ENCODE measurements around the gene MSANTD3. TPM values are rescaled to one million over a fixed set of nuclear protein-coding genes. Genes with fewer than 3 reads are reported as not detected.

Gene MSANTD3
- total and polyA plus RNA-seq, 9 of the 15 experiments (the other 6 are each of a cell fraction or from before 2014, with no cell fraction given) = 9.4 to 28.7 (median 22.3) TPM

DNA sequence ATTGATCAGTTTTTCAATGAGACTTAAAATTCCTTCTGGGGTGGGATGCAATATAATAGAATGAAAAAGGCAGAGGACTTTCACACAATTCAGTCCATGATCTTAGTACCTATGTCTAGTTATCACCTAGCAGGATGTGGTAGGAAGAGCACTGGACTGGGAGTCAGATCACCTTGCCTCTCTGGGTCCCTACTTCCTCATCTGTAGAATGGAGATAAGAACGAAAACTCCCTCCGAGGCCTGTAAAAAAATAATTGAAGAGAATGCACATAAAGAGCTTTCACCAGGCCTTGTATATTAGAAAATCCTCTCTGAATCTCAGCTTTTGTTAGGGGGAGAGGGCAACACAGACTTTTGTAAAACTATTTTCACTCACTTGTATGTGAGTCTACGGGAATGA lies 45.3 kb downstream of the MSANTD3 start:
- 8% methylated on average over 3 of the region's 3 CpGs for WGBS (ENCODE audit: insufficient coverage, low coverage, missing lambda C conversion rate)
- BruUV-seq (replicated peaks) = no TSS peak
- Histone ChIP-seq H3K4me3 (no peak overlapping the region), H3K9ac (ENCODE audit: insufficient read depth in 1 of 2, low read depth in 2 of 2, low read length in 2 of 2) (no peak overlapping the region; a peak in 1 of 4 replicates), H3K27ac (ENCODE audit: extremely low read depth, low read depth, low read length) (no peak overlapping the region), H3K9me1 (ENCODE audit: control insufficient read depth, insufficient read depth, low read length) (no peaks in the 10 kb centered on the region), H3K4me1 (replicated peaks in 1 of 2; ENCODE audit: control insufficient read depth in 2 of 2, insufficient read depth in 2 of 2, low read length in 2 of 2) (peaks cover 6 to 17% of the 10 kb centered on the region in 2 experiments; a peak in 4 of 5 replicates), H3K36me3 (ENCODE audit: control insufficient read depth, insufficient read depth, low read length) (no peaks in the 10 kb centered on the region), H4K20me1 (replicated peaks; ENCODE audit: control insufficient read depth, insufficient read depth, low read length) (no peaks in the 10 kb centered on the region), H3K4me2 (ENCODE audit: insufficient read depth, low read length) (peak overlapping the region; percentile 46), H3K27me3 (ENCODE audit: control insufficient read depth in 2 of 2, insufficient read depth in 2 of 2, low read length in 2 of 2) (peaks cover 0 to 10% of the 10 kb centered on the region in 2 experiments; a peak in 4 of 5 replicates), H3K79me2 (ENCODE audit: control insufficient read depth, insufficient read depth, low read length) (no peaks in the 10 kb centered on the region), H3K9me3 (replicated peaks; ENCODE audit: control insufficient read depth, insufficient read depth, low read depth, low read length) (no peaks in the 10 kb centered on the region; the same call in 1 of the 2 replicates), H2AFZ (ENCODE audit: low read depth, low read length) (peak overlapping the region; percentile 60; the same call in 1 of the 2 replicates)
- DNase-seq (ENCODE audit: extremely low read depth in 1 of 4, low spot score in 3 of 4) (peak in 3 of 4 experiments; percentile 22 to 55 (median 22)), FAIRE-seq (peak; percentile 59), ATAC-seq (peak; percentile 8; the same call in 1 of the 3 replicates)
- POLR2A ChIA-PET = no interaction called here
- intact Hi-C loops (cut with micrococcal nuclease) (no loop called here), in situ Hi-C loops (cut with MboI) (no loop called here)
- CTCF ChIA-PET (ENCODE audit: low intra/inter-chr PET ratio) = no interaction called here
- TF ChIP-seq CBFA2T3 (IDR thresholded peaks at IDR 0.05) (0 out of 2 replicates have a peak, but pooled peaks have one; percentile 29), THRAP3 (IDR thresholded peaks at IDR 0.05; ENCODE audit: borderline replicate concordance) (no peak), ZNF3 (CRISPR knock-in tag; IDR thresholded peaks at IDR 0.05) (no peak), HIVEP1 (CRISPR knock-in tag; IDR thresholded peaks at IDR 0.05) (no peak), SAFB (IDR thresholded peaks at IDR 0.05; ENCODE audit: borderline replicate concordance, low read depth, low read length) (no peak), CBX3 (IDR thresholded peaks at IDR 0.05; ENCODE audit: borderline replicate concordance in 1 of 2, low read length in 2 of 2) (0 out of 3 replicates have a peak, but pooled peaks of 1 of the 2 experiments have one; percentile 28), ZFP36 (IDR thresholded peaks at IDR 0.05; ENCODE audit: low read depth, low read length, partially characterized antibody) (no peak), SPI1 (IDR thresholded peaks at IDR 0.05; ENCODE audit: borderline replicate concordance, low read depth, low read length) (0 out of 2 replicates have a peak, but pooled peaks have one; percentile 21), PHF20 (IDR thresholded peaks at IDR 0.05; ENCODE audit: partially characterized antibody) (peak; percentile 30), FOXK1 (CRISPR knock-in tag; IDR thresholded peaks at IDR 0.05; ENCODE audit: borderline replicate concordance) (no peak), MAZ (CRISPR knock-in tag; conservative IDR thresholded peaks at IDR 0.05 in 1 of 2, IDR thresholded peaks at IDR 0.05 in 1 of 2) (no peak)
- TF ChIP-seq, protein P1, sequence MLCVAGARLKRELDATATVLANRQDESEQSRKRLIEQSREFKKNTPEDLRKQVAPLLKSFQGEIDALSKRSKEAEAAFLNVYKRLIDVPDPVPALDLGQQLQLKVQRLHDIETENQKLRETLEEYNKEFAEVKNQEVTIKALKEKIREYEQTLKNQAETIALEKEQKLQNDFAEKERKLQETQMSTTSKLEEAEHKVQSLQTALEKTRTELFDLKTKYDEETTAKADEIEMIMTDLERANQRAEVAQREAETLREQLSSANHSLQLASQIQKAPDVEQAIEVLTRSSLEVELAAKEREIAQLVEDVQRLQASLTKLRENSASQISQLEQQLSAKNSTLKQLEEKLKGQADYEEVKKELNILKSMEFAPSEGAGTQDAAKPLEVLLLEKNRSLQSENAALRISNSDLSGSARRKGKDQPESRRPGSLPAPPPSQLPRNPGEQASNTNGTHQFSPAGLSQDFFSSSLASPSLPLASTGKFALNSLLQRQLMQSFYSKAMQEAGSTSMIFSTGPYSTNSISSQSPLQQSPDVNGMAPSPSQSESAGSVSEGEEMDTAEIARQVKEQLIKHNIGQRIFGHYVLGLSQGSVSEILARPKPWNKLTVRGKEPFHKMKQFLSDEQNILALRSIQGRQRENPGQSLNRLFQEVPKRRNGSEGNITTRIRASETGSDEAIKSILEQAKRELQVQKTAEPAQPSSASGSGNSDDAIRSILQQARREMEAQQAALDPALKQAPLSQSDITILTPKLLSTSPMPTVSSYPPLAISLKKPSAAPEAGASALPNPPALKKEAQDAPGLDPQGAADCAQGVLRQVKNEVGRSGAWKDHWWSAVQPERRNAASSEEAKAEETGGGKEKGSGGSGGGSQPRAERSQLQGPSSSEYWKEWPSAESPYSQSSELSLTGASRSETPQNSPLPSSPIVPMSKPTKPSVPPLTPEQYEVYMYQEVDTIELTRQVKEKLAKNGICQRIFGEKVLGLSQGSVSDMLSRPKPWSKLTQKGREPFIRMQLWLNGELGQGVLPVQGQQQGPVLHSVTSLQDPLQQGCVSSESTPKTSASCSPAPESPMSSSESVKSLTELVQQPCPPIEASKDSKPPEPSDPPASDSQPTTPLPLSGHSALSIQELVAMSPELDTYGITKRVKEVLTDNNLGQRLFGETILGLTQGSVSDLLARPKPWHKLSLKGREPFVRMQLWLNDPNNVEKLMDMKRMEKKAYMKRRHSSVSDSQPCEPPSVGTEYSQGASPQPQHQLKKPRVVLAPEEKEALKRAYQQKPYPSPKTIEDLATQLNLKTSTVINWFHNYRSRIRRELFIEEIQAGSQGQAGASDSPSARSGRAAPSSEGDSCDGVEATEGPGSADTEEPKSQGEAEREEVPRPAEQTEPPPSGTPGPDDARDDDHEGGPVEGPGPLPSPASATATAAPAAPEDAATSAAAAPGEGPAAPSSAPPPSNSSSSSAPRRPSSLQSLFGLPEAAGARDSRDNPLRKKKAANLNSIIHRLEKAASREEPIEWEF (CRISPR knock-in tag; IDR thresholded peaks at IDR 0.05) = no peak
- TF ChIP-seq, protein P2, sequence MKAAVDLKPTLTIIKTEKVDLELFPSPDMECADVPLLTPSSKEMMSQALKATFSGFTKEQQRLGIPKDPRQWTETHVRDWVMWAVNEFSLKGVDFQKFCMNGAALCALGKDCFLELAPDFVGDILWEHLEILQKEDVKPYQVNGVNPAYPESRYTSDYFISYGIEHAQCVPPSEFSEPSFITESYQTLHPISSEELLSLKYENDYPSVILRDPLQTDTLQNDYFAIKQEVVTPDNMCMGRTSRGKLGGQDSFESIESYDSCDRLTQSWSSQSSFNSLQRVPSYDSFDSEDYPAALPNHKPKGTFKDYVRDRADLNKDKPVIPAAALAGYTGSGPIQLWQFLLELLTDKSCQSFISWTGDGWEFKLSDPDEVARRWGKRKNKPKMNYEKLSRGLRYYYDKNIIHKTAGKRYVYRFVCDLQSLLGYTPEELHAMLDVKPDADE (conservative IDR thresholded peaks at IDR 0.05; ENCODE audit: control insufficient read depth, low read depth, low read length) = no peak
- TF ChIP-seq, protein P3, sequence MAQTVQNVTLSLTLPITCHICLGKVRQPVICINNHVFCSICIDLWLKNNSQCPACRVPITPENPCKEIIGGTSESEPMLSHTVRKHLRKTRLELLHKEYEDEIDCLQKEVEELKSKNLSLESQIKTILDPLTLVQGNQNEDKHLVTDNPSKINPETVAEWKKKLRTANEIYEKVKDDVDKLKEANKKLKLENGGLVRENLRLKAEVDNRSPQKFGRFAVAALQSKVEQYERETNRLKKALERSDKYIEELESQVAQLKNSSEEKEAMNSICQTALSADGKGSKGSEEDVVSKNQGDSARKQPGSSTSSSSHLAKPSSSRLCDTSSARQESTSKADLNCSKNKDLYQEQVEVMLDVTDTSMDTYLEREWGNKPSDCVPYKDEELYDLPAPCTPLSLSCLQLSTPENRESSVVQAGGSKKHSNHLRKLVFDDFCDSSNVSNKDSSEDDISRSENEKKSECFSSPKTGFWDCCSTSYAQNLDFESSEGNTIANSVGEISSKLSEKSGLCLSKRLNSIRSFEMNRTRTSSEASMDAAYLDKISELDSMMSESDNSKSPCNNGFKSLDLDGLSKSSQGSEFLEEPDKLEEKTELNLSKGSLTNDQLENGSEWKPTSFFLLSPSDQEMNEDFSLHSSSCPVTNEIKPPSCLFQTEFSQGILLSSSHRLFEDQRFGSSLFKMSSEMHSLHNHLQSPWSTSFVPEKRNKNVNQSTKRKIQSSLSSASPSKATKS (CRISPR knock-in tag; IDR thresholded peaks at IDR 0.05) = no peak

All from K562 (cell line).